ENCODE measurements around the gene PNO1. TPM values are rescaled to one million over a fixed set of nuclear protein-coding genes. Genes with fewer than 3 reads are reported as not detected.

The PNO1 gene
- total and polyA plus RNA-seq, 2 experiments from 2014 or later = 34.6 to 43.7 TPM

DNA sequence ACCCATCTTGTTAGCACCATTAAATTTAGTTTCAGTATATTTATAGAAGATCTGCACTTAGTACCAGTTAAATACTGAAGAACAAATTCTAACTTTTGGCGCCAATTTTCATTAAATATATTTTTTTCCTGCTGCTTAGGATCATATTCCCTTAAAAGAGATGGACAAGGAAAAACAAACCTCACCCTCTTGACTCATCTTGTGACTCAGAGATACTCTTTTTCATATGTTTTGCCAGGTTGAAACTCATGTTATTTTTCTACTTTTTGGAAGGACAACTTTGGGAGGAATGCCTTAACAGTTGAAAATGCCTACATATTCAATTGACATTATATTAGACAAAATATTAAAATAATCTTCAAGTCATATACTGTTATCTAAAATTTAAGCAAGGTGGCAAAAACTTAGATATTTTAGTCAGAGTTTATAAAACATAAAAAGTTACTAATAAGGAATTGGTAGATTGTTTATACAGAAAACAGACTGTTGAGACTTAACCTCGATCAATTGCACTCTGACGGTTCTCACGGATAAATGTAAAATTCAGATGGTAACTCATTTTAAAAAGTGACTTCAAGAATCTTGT is 36.2 kb downstream of the PNO1 start (continued):
- TF ChIP-seq, protein P1, sequence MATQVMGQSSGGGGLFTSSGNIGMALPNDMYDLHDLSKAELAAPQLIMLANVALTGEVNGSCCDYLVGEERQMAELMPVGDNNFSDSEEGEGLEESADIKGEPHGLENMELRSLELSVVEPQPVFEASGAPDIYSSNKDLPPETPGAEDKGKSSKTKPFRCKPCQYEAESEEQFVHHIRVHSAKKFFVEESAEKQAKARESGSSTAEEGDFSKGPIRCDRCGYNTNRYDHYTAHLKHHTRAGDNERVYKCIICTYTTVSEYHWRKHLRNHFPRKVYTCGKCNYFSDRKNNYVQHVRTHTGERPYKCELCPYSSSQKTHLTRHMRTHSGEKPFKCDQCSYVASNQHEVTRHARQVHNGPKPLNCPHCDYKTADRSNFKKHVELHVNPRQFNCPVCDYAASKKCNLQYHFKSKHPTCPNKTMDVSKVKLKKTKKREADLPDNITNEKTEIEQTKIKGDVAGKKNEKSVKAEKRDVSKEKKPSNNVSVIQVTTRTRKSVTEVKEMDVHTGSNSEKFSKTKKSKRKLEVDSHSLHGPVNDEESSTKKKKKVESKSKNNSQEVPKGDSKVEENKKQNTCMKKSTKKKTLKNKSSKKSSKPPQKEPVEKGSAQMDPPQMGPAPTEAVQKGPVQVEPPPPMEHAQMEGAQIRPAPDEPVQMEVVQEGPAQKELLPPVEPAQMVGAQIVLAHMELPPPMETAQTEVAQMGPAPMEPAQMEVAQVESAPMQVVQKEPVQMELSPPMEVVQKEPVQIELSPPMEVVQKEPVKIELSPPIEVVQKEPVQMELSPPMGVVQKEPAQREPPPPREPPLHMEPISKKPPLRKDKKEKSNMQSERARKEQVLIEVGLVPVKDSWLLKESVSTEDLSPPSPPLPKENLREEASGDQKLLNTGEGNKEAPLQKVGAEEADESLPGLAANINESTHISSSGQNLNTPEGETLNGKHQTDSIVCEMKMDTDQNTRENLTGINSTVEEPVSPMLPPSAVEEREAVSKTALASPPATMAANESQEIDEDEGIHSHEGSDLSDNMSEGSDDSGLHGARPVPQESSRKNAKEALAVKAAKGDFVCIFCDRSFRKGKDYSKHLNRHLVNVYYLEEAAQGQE (IDR thresholded peaks at IDR 0.05; ENCODE audit: unreplicated experiment) = no peak
- TF ChIP-seq EZH2phosphoT487 (IDR thresholded peaks at IDR 0.05; ENCODE audit: unreplicated experiment) (no peak), ZNF114 (CRISPR knock-in tag; IDR thresholded peaks at IDR 0.05) (no peak)

DNA sequence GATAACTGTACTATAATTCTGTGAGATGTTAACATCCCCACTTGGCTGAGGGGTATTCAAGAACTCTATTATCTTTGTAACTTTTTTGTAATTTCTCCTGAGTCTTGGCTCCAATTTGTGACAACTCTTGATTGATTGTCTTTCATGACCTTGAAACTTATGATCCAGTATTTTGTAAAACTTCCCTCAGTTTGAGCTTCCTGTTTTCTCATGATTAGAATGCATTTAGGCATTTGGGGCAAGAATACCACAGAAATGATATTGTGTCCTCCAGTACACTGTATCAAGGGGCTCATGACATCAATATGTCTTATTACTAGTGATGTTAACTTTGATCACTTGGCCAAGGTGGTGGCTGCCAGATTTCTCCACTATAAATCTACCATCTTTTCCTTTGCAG is 37.4 kb downstream of the PNO1 start:
- no peak overlapping the region for H3K4me2 ChIP-seq
- no peak overlapping the region for H2AFZ ChIP-seq
- H3K36me3 ChIP-seq (ENCODE audit: insufficient read depth) = no peaks in the 10 kb centered on the region
- no peak overlapping the region for H3K27ac ChIP-seq (ENCODE audit: low read depth)
- Mint-ChIP-seq H3K4me3 (no peak overlapping the region), H3K27ac (no peak overlapping the region; the same call in 1 of the 2 replicates), H3K9me3 (no peaks in the 10 kb centered on the region), H3K27me3 (ENCODE audit: insufficient read depth, low read depth, poor library complexity) (no peaks in the 10 kb centered on the region), H3K4me1 (peaks cover 8% of the 10 kb centered on the region), H3K36me3 (ENCODE audit: low read depth) (no peaks in the 10 kb centered on the region)
- peaks cover 16% of the 10 kb centered on the region; the same call in 1 of the 2 replicates for H4K20me1 ChIP-seq (replicated peaks; ENCODE audit: insufficient read depth)
- H3K79me2 ChIP-seq (replicated peaks; ENCODE audit: insufficient read depth) = peaks cover 95% of the 10 kb centered on the region
- DNase-seq (ENCODE audit: low spot score) = no peak
- TF ChIP-seq EZH2phosphoT487 (IDR thresholded peaks at IDR 0.05; ENCODE audit: unreplicated experiment) (no peak), ZNF331 (CRISPR knock-in tag; IDR thresholded peaks at IDR 0.05; ENCODE audit: low read depth) (no peak), STAT1 (IDR thresholded peaks at IDR 0.05; ENCODE audit: unreplicated experiment) (no peak), NANOG (IDR thresholded peaks at IDR 0.05; ENCODE audit: borderline replicate concordance) (no peak), CREB1 (CRISPR knock-in tag; IDR thresholded peaks at IDR 0.05; ENCODE audit: low read depth) (no peak), ZNF114 (CRISPR knock-in tag; IDR thresholded peaks at IDR 0.05) (no peak), JUNB (IDR thresholded peaks at IDR 0.05; ENCODE audit: unreplicated experiment) (no peak), POLR2AphosphoS5 (IDR thresholded peaks at IDR 0.05; ENCODE audit: low read depth) (no peak)
- TF ChIP-seq, protein P1 (IDR thresholded peaks at IDR 0.05; ENCODE audit: unreplicated experiment) = no peak
- TF ChIP-seq, protein P2, sequence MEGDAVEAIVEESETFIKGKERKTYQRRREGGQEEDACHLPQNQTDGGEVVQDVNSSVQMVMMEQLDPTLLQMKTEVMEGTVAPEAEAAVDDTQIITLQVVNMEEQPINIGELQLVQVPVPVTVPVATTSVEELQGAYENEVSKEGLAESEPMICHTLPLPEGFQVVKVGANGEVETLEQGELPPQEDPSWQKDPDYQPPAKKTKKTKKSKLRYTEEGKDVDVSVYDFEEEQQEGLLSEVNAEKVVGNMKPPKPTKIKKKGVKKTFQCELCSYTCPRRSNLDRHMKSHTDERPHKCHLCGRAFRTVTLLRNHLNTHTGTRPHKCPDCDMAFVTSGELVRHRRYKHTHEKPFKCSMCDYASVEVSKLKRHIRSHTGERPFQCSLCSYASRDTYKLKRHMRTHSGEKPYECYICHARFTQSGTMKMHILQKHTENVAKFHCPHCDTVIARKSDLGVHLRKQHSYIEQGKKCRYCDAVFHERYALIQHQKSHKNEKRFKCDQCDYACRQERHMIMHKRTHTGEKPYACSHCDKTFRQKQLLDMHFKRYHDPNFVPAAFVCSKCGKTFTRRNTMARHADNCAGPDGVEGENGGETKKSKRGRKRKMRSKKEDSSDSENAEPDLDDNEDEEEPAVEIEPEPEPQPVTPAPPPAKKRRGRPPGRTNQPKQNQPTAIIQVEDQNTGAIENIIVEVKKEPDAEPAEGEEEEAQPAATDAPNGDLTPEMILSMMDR (conservative IDR thresholded peaks at IDR 0.05; ENCODE audit: low read depth in 2 of 2) = no peak
- TF ChIP-seq, protein P3, sequence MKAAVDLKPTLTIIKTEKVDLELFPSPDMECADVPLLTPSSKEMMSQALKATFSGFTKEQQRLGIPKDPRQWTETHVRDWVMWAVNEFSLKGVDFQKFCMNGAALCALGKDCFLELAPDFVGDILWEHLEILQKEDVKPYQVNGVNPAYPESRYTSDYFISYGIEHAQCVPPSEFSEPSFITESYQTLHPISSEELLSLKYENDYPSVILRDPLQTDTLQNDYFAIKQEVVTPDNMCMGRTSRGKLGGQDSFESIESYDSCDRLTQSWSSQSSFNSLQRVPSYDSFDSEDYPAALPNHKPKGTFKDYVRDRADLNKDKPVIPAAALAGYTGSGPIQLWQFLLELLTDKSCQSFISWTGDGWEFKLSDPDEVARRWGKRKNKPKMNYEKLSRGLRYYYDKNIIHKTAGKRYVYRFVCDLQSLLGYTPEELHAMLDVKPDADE (IDR thresholded peaks at IDR 0.05) = no peak
- no peaks in the 10 kb centered on the region for H3F3A ChIP-seq (replicated peaks; ENCODE audit: low read depth)
- H3K4me1 ChIP-seq (ENCODE audit: insufficient read depth) = no peaks in the 10 kb centered on the region
- no peak for ATAC-seq
- H3K4me3 ChIP-seq = no peak overlapping the region
- H3K27me3 ChIP-seq (ENCODE audit: insufficient read depth) = no peaks in the 10 kb centered on the region
- H3K9me2 ChIP-seq (ENCODE audit: insufficient read depth) = no peaks in the 10 kb centered on the region
